ENCODE results near the gene ZNF653. TPM values are rescaled to one million over a fixed set of nuclear protein-coding genes. Genes with fewer than 3 reads are reported as not detected.

ZNF653 gene
- total and polyA plus RNA-seq, 2 donors (not counting 1 experiment from before 2014, with no cell fraction given): 24.2 to 26.2 TPM

- H3K4me3 Mint-ChIP-seq: no peak within 1 kb of the TSS
- Histone ChIP-seq H3K9me3 (ENCODE audit: control extremely low read depth in 1 of 3, control insufficient read depth in 2 of 3, insufficient read depth in 1 of 3, low read length in 2 of 3) (no peaks in the 10 kb centered on the region), H3K9ac (ENCODE audit: low read length) (no peak within 1 kb of the TSS), H3K79me2 (ENCODE audit: control insufficient read depth, insufficient read depth, low read length) (no peaks in the 10 kb centered on the region), H4K20me1 (ENCODE audit: control insufficient read depth, insufficient read depth, low read length, poor library complexity, severe bottlenecking) (no peaks in the 10 kb centered on the region), H3K4me2 (replicated peaks; ENCODE audit: low read depth, low read length, poor library complexity, severe bottlenecking) (no peak within 1 kb of the TSS), H3K4me3 (ENCODE audit: control extremely low read depth in 1 of 5, extremely low read depth in 1 of 5, insufficient read depth in 1 of 5, low read depth in 2 of 5, low read length in 4 of 5) (no peak within 1 kb of the TSS), H2AFZ (ENCODE audit: insufficient read depth, low read depth, low read length, poor library complexity, severe bottlenecking) (no peak within 1 kb of the TSS), H3K36me3 (replicated peaks in 1 of 2; ENCODE audit: control extremely low read depth in 1 of 2, control insufficient read depth in 1 of 2, extremely low read depth in 1 of 2, insufficient read depth in 2 of 2, low read length in 1 of 2) (no peaks in the 10 kb centered on the region), H3K4me1 (ENCODE audit: control insufficient read depth in 2 of 2, insufficient read depth in 2 of 2, low read length in 2 of 2) (peaks cover 24 to 33% of the 10 kb centered on the region in 2 donors), H3K27me3 (replicated peaks in 1 of 4; ENCODE audit: control extremely low read depth in 1 of 4, control insufficient read depth in 3 of 4, insufficient read depth in 4 of 4, low read length in 3 of 4) (peaks cover 0 to 33% (median 12%) of the 10 kb centered on the region in 4 experiments), H3K27ac (ENCODE audit: low read length in 2 of 2) (no peak within 1 kb of the TSS)
- H3K27ac Mint-ChIP-seq: no peak within 1 kb of the TSS
- peaks cover 22% of the 10 kb centered on the region for H3K4me1 Mint-ChIP-seq
- CTCF ChIA-PET: interaction anchor here (0.8 to 0.9 kb wide), 2 partner anchors 20 to 47 kb away, joined by 4 to 5 read pairs; partner anchors contain the start of gene ELOF1
- POLR2A ChIA-PET: no interaction called here
- no peak for DNase-seq
- no peak for ATAC-seq (ENCODE audit: low read depth)
- intact Hi-C loops (cut with micrococcal nuclease): no loop called here
- no peaks in the 10 kb centered on the region for H3K9me3 Mint-ChIP-seq (ENCODE audit: insufficient read depth)
- TF ChIP-seq EZH2 (IDR thresholded peaks at IDR 0.05; ENCODE audit: borderline replicate concordance, insufficient read depth, low read depth, low read length, poor library complexity, severe bottlenecking) (no peak), CTCF (IDR thresholded peaks at IDR 0.05) (no peak)
- peaks cover 13% of the 10 kb centered on the region for H3K27me3 Mint-ChIP-seq
- 44% methylated on average over 16 of the region's 21 CpGs for WGBS (ENCODE audit: insufficient coverage)
These were observed 32.8 kb upstream of the ZNF653 start, which contains the start of gene CNN1 for GRCh38 chr19:11538232-11539036. Gene CNN1 (plus strand): TSS chr19:11538851. CDS start chr19:11538928, 77 bp downstream.
